Stomach (tissue), 9 donors: ENCODE data around the gene FAM20C. TPM values are rescaled to one million over a fixed set of nuclear protein-coding genes. Genes with fewer than 3 reads are reported as not detected.

Experiments used
- DNase-seq, 2 donors: peaks; one replicate each; pipeline versions ENCODE4 v3.0.0 to v3.0.0-alpha.2; 2013 to 2019
- H3K27ac ChIP-seq, 5 donors: fragments of 200-600 bp in 4 of 5; sonication (generic) in 4 of 5; one replicate each; pipeline ENCODE4 v1.5.1; 2013 to 2019; ENCODE audit warnings: mild to moderate bottlenecking in 1 of 5, moderate library complexity in 1 of 5
- H3K27me3 ChIP-seq, 3 donors: fragments of 200-600 bp; sonication (generic); one replicate each; pipeline ENCODE4 v1.5.1; 2017 to 2019; ENCODE audit warnings: mixed run types in 1 of 3
- H3K36me3 ChIP-seq, 4 donors: fragments of 200-600 bp; sonication (generic); 1 replicate in 3 of 4; 2 replicates in 1 of 4; pipeline ENCODE4 v1.5.1; 2016 to 2019
- H3K4me1 ChIP-seq, 4 donors: fragments of 200-600 bp; sonication (generic); one replicate each; pipeline ENCODE4 v1.5.1; 2016 to 2019
- H3K4me3 ChIP-seq, 4 donors: fragments of 200-600 bp; sonication (generic) in 3 of 4; one replicate each; pipeline ENCODE4 v1.5.1; 2016 to 2019; ENCODE audit warnings: mild to moderate bottlenecking in 1 of 4
- H3K9me3 ChIP-seq, 4 donors: fragments of 200-600 bp; sonication (generic); one replicate each; pipeline ENCODE4 v1.5.1; 2016 to 2019
- EP300 ChIP-seq: sonication (generic); formaldehyde crosslinking; IDR thresholded peaks from one replicate; pipeline ENCODE4 v1.6.1; 2017; ENCODE audit warnings: antibody characterized with exemption
- POLR2A ChIP-seq, 4 donors: fragments of 450-650 bp; IDR thresholded peaks; one replicate each; pipeline ENCODE4 v1.6.1; 2016; ENCODE audit warnings: antibody characterized with exemption in 4 of 4, control low read depth in 2 of 4, mild to moderate bottlenecking in 1 of 4, moderate library complexity in 1 of 4
- POLR2AphosphoS5 ChIP-seq, 3 donors: sonication (generic); formaldehyde crosslinking; IDR thresholded peaks; one replicate each; pipeline ENCODE4 v1.6.1; 2016; ENCODE audit warnings: antibody characterized with exemption in 3 of 3
- WGBS, 5 donors: extraction: QIAGEN DNeasy Blood & Tissue Kit in 3 of 5; methylation state at CpG; one replicate each; pipeline versions ENCODE4 v1.1.5 to v1.1.7; 2013 to 2018; 5-methylcytosine and 5-hydroxymethylcytosine counted together
- intact Hi-C: fragments of 100-400 bp; cut with DNase I; formaldehyde crosslinking; loops from one replicate; pipeline ENCODE4 v1.15.1; 2023; ENCODE audit warnings: low total_unique reads
- polyA plus RNA-seq, 3 donors: library from polyadenylated mRNA; stranded (reverse); fragments of 200-250 nt; gene quantifications; one replicate each; pipeline ENCODE4 v1.2.3, GENCODE V29; 2013
- total RNA-seq, 5 donors: library from RNA; depleted of rRNA; stranded (reverse); fragments of >200 nt; gene quantifications; one replicate each; pipeline versions ENCODE4 v1.1.0 to v1.2.3, GENCODE V29; 2014 to 2016
- TF ChIP-seq, protein P1 (sequence below), 7 experiments: fragments of 450-650 bp in 4 of 7; fragments of 200-600 bp in 3 of 7; sonication (generic) in 3 of 7; IDR thresholded peaks; one replicate each; pipeline ENCODE4 v1.5.1; 2016 to 2019; ENCODE audit warnings: antibody characterized with exemption in 7 of 7, control low read depth in 2 of 7, mild to moderate bottlenecking in 1 of 7
- donor health status: healthy with polysubstance abuse.
- donor health status: Bipolar disorder and iron deficiency.
- donor health status: healthy.

The FAM20C gene
- total and polyA plus RNA-seq, 8 donors: 19.1 to 89.8 (median 34.5) TPM

DNA sequence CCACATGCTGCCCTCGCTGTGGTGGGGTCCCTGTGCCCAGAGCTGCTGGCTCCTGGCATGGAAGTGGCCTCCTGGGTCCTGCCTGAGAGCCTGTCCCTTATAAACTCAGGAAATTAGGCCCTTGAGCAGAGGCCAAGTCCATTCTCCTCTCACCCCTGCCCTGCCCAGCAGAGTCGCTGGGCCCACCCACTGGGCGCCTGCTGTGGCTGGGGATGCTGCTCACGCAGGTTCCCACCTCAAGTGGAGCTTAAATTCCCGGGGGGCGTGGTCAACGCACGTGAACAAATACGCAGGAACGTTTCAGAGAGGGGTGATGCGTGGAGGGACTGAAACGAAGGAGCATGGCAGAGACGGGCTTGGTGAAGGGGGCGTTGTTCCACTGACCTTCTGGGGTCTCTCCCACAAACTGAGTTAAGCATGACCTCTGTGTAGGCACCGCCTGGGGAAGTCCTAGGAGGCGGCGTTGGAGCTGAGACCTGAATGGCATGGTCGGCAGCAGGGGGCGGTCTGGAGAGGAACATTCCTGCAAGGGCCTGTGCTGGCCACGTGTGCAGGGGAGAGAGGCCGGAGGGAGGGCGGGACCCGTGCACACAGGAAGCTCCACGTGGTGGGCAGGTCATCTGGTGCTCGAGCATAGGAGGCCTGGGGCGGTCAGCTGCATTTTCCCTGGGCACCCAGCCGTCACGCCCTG, 27.9 kb downstream of the FAM20C start:
- intact Hi-C loops: no loop called here
- peak in 1 of 2 donors; percentile 87 for DNase-seq
- Histone ChIP-seq H3K9me3 (no peaks in the 10 kb centered on the region), H3K4me3 (no peak overlapping the region), H3K4me1 (peaks cover 27 to 63% (median 52%) of the 10 kb centered on the region in 4 donors), H3K27ac (peak overlapping the region; percentile 49 to 82 (median 68)), H3K36me3 (peaks cover 0 to 52% (median 34%) of the 10 kb centered on the region in 4 donors), H3K27me3 (no peaks in the 10 kb centered on the region)
- 36 to 45% (median 41%) methylated on average over 27 to 28 of the region's 28 CpGs for WGBS, 5 donors
- TF ChIP-seq POLR2AphosphoS5 (IDR thresholded peaks at IDR 0.05): no peak
- TF ChIP-seq POLR2A (IDR thresholded peaks at IDR 0.05): no peak
- TF ChIP-seq EP300: no peak
- TF ChIP-seq, protein P1, sequence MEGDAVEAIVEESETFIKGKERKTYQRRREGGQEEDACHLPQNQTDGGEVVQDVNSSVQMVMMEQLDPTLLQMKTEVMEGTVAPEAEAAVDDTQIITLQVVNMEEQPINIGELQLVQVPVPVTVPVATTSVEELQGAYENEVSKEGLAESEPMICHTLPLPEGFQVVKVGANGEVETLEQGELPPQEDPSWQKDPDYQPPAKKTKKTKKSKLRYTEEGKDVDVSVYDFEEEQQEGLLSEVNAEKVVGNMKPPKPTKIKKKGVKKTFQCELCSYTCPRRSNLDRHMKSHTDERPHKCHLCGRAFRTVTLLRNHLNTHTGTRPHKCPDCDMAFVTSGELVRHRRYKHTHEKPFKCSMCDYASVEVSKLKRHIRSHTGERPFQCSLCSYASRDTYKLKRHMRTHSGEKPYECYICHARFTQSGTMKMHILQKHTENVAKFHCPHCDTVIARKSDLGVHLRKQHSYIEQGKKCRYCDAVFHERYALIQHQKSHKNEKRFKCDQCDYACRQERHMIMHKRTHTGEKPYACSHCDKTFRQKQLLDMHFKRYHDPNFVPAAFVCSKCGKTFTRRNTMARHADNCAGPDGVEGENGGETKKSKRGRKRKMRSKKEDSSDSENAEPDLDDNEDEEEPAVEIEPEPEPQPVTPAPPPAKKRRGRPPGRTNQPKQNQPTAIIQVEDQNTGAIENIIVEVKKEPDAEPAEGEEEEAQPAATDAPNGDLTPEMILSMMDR (IDR thresholded peaks at IDR 0.05): no peak

DNA sequence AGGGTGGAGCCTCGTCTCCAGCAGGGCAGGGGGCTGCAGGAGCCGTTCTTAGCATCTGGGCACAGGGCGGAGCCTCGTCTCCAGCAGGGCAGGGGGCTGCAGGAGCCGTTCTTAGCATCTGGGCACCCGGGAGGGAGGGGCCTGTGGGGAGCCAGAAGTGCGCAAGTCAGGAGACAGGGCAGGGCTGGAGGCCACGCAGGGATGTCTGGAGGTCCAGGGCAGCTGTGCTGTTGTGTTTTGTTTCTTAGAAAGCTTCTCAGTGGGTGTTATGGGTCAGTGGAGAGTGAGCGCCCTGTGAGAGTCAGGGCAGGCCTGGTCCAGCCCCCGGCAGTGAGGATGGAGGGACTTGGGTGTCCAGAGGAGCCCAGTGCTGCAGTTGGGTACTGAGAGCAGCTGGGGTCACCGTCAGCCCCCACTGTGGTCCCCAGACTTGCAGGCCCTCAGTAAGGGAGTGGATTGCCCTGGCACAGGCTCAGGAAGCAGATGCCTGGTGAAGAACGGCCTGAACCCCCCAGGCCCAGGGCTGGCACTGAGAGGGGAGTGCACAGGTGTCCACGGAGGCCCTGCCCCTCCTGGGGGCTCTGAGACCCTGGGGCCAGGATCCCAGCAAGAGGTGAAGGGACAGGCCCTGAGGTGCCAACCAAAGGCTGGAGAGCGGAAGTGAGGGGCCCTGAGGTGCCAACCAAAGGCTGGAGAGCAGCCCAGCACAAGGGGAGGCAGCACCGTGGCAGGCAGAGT, 29.8 kb downstream of the FAM20C start:
- H3K9me3 ChIP-seq: no peaks in the 10 kb centered on the region
- H3K27ac ChIP-seq: peak overlapping the region in 2 of 5 donors; percentile 8 to 44
- peaks cover 0 to 52% (median 34%) of the 10 kb centered on the region in 4 donors for H3K36me3 ChIP-seq
- TF ChIP-seq POLR2AphosphoS5 (IDR thresholded peaks at IDR 0.05): no peak
- TF ChIP-seq, protein P1 (IDR thresholded peaks at IDR 0.05): no peak
- TF ChIP-seq EP300: no peak
- TF ChIP-seq POLR2A (IDR thresholded peaks at IDR 0.05): no peak
- 58 to 78% (median 75%) methylated on average over 7 to 14 of the region's 15 CpGs for WGBS, 5 donors
- H3K4me3 ChIP-seq: no peak overlapping the region
- DNase-seq: no peak
- H3K27me3 ChIP-seq: no peaks in the 10 kb centered on the region
- peaks cover 36 to 57% (median 51%) of the 10 kb centered on the region in 4 donors for H3K4me1 ChIP-seq
- intact Hi-C loops: no loop called here

DNA sequence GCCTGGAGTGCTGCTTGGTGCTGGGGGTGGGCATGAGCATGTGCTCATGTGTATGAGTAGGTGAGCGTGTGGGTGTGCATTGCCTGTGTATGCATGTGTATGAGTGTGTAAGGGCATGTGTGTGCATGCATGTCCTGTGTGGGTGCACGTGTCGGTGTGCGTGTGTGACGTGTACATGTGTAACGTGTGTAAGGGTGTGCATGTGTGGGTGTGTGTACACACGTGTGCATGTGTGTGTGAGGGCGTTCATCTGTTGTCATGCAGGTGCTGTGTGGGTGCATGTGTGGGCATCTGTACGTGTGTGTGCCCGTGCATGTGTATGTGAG, 30.3 kb downstream of the FAM20C start:
- Histone ChIP-seq H3K27ac (peak overlapping the region in 1 of 5 donors; percentile 8), H3K4me3 (no peak overlapping the region), H3K36me3 (peaks cover 0 to 47% (median 31%) of the 10 kb centered on the region in 4 donors), H3K27me3 (no peaks in the 10 kb centered on the region), H3K4me1 (peaks cover 36 to 53% (median 48%) of the 10 kb centered on the region in 4 donors), H3K9me3 (no peaks in the 10 kb centered on the region)
- no peak for DNase-seq
- 80 to 86% (median 85%) methylated on average over 10 of the region's 10 CpGs for WGBS, 5 donors
- no peak for TF ChIP-seq EP300
- TF ChIP-seq POLR2AphosphoS5 (IDR thresholded peaks at IDR 0.05): no peak
- TF ChIP-seq, protein P1 (IDR thresholded peaks at IDR 0.05): no peak
- no peak for TF ChIP-seq POLR2A (IDR thresholded peaks at IDR 0.05)
- intact Hi-C loops: no loop called here

DNA sequence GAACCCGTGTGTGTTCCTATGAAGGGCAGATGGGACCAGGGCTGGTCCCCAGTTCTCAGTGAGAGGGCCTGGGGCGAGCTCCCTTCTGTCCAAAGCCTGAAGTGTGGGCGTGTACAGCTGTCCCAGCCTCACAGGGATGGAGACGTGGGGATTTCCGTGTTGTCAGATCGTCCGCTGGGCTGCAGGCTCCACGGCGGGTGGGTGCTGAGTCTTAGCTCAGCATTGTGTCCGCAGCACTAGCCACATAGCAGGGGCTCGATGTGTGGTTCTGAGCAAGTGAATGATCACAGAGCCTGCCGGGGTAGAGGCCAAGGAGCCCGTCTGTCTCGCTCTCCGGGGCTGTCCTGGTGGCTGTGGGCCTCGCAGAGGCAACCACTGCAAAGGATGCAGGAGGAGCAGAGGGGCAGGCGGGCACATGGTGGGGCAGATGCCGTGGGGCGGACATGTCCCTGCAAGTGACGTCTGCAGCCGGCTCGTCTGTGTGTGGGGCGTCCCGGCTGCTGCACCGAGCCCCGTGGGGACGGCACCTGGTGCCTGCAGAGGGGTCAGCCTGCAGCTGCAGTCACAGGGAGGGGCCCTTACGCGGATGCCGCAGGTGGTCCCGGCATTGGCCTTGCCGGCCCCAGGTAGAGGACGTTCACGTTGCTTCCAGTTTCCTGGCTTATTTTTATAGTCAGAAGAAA, 30.9 kb downstream of the FAM20C start:
- peaks cover 0 to 46% (median 27%) of the 10 kb centered on the region in 4 donors for H3K36me3 ChIP-seq
- TF ChIP-seq EP300 (no peak), POLR2AphosphoS5 (IDR thresholded peaks at IDR 0.05) (no peak), POLR2A (IDR thresholded peaks at IDR 0.05) (no peak)
- TF ChIP-seq, protein P1 (IDR thresholded peaks at IDR 0.05): no peak
- no peaks in the 10 kb centered on the region for H3K9me3 ChIP-seq
- intact Hi-C loops: no loop called here
- no peak for DNase-seq
- H3K27ac ChIP-seq: peak overlapping the region in 1 of 5 donors; percentile 12
- H3K27me3 ChIP-seq: no peaks in the 10 kb centered on the region
- peaks cover 33 to 53% (median 45%) of the 10 kb centered on the region in 4 donors for H3K4me1 ChIP-seq
- 78 to 86% (median 85%) methylated on average over 16 to 34 of the region's 34 CpGs for WGBS, 5 donors
- H3K4me3 ChIP-seq: no peak overlapping the region
